AG20443 (cell line): Measurements from ENCODE around the gene NSRP1.
"Not testable (repeated sequence)": the region's sequence is repeated elsewhere in the genome, so short reads cannot be mapped to it uniquely, and the experiment has no call there.

Source experiments
- DNase-seq: peaks from one replicate; pipeline ENCODE4 v3.0.0; 2012; ENCODE audit warnings: low spot score, mixed read lengths

The NSRP1 gene

GRCh38 chr17:30186761-30187160 is 70.1 kb downstream of the NSRP1 start:
- no peak for DNase-seq

- DNase-seq = no peak
Measured at GRCh38 chr17:30187573-30187972, 71.0 kb downstream of the NSRP1 start.

GRCh38 chr17:30188211-30188939 is 71.8 kb downstream of the NSRP1 start:
- DNase-seq = no peak

- DNase-seq = no peak
Measured at GRCh38 chr17:30191072-30191471, 74.5 kb downstream of the NSRP1 start.

GRCh38 chr17:30196504-30196903 is 79.9 kb downstream of the NSRP1 start:
- no peak for DNase-seq

GRCh38 chr17:30197416-30197815 is 80.8 kb downstream of the NSRP1 start:
- no peak for DNase-seq

GRCh38 chr17:30199600-30199999 is 83.0 kb downstream of the NSRP1 start:
- DNase-seq = peak; percentile 26

- DNase-seq = no peak
Measured at GRCh38 chr17:30200106-30200505, 83.5 kb downstream of the NSRP1 start.

GRCh38 chr17:30200656-30201055 is 84.0 kb downstream of the NSRP1 start:
- DNase-seq = not testable (repeated sequence)

GRCh38 chr17:30203471-30203981 is 86.9 kb downstream of the NSRP1 start:
- no peak for DNase-seq

- DNase-seq = no peak
Measured at GRCh38 chr17:30207655-30208054, 91.0 kb downstream of the NSRP1 start.

- DNase-seq = no peak
Measured at GRCh38 chr17:30208214-30208613, 91.6 kb downstream of the NSRP1 start.

- DNase-seq = no peak
Measured at GRCh38 chr17:30209930-30210329, 93.3 kb downstream of the NSRP1 start.

GRCh38 chr17:30210366-30210765 is 93.8 kb downstream of the NSRP1 start:
- DNase-seq = no peak

- DNase-seq = no peak
Measured at GRCh38 chr17:30210901-30211300, 94.3 kb downstream of the NSRP1 start.

GRCh38 chr17:30211371-30211770 is 94.8 kb downstream of the NSRP1 start:
- no peak for DNase-seq

GRCh38 chr17:30212750-30213149 is 96.1 kb downstream of the NSRP1 start:
- no peak for DNase-seq

- no peak for DNase-seq
Measured at GRCh38 chr17:30217054-30217453, 100.4 kb downstream of the NSRP1 start.

GRCh38 chr17:30217746-30218245 is 101.2 kb downstream of the NSRP1 start:
- DNase-seq = no peak

- no peak for DNase-seq
Measured at GRCh38 chr17:30218799-30219198, 102.2 kb downstream of the NSRP1 start.

GRCh38 chr17:30219315-30219714 is 102.7 kb downstream of the NSRP1 start:
- DNase-seq = no peak

GRCh38 chr17:30219833-30220232 is 103.2 kb downstream of the NSRP1 start:
- no peak for DNase-seq

GRCh38 chr17:30220414-30220813 is 103.8 kb downstream of the NSRP1 start:
- DNase-seq = no peak

- no peak for DNase-seq
Measured at GRCh38 chr17:30221346-30221745, 104.7 kb downstream of the NSRP1 start.
